ENCODE results near the gene BLOC1S2.
"Not testable (repeated sequence)": the region's sequence is repeated elsewhere in the genome, so short reads cannot be mapped to it uniquely, and the experiment has no call there.

GRCh38 chr10:100276971-100277370 is 9.5 kb downstream of the BLOC1S2 start:
- not testable (repeated sequence) for TF ChIP-seq EZH2 (IDR thresholded peaks at IDR 0.05; ENCODE audit: borderline replicate concordance, low read length); CTCF (conservative IDR thresholded peaks at IDR 0.05 in 1 of 2, IDR thresholded peaks at IDR 0.05 in 1 of 2; ENCODE audit: extremely low read depth in 1 of 2, insufficient read depth in 1 of 2, low read depth in 1 of 2, low read length in 2 of 2)
